ENCODE measurements around the gene CD47. TPM values are rescaled to one million over a fixed set of nuclear protein-coding genes. Genes with fewer than 3 reads are reported as not detected.
A peak's percentile ranks its signal among the peaks of the same experiment; 100 is the strongest.

The CD47 gene
- total and polyA plus RNA-seq, 2 donors (not counting 1 experiment from before 2014, with no cell fraction given) = 86.4 to 259 TPM

DNA sequence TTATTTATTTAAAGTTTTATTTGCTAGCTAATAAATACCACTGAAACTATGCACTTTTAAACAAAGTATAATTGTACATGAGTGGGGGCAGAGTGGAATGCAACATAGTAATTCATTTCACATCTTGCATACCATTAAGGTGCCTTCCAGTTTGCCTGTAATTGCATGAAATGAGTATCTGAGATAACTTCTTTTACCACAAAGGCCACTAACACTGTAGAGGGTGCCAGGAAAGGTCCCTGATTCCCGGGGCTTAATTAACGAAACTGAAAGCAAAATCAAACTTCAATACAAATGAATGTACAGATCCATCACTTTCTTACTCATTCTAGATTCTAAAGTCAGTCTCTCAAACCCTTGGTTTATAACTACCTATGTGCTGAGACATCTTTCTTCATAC is 2.1 kb downstream of the CD47 start:
- Mint-ChIP-seq H3K4me3 (peak overlapping the region; percentile 90), H3K9me3 (ENCODE audit: insufficient read depth) (no peaks in the 10 kb centered on the region), H3K27me3 (no peaks in the 10 kb centered on the region), H3K4me1 (peaks cover 25% of the 10 kb centered on the region), H3K27ac (peak overlapping the region; percentile 86)
- Histone ChIP-seq H3K27ac (ENCODE audit: low read length in 2 of 2) (peak overlapping the region; percentile 88 to 97), H4K20me1 (ENCODE audit: control insufficient read depth, insufficient read depth, low read length, poor library complexity, severe bottlenecking) (peaks cover 15% of the 10 kb centered on the region), H3K27me3 (replicated peaks in 1 of 4; ENCODE audit: control extremely low read depth in 1 of 4, control insufficient read depth in 3 of 4, insufficient read depth in 4 of 4, low read length in 3 of 4) (no peaks in the 10 kb centered on the region), H3K36me3 (replicated peaks in 1 of 2; ENCODE audit: control extremely low read depth in 1 of 2, control insufficient read depth in 1 of 2, extremely low read depth in 1 of 2, insufficient read depth in 2 of 2, low read length in 1 of 2) (peaks cover 9 to 22% of the 10 kb centered on the region in 2 experiments), H3K4me3 (ENCODE audit: control extremely low read depth in 1 of 5, extremely low read depth in 1 of 5, insufficient read depth in 1 of 5, low read depth in 2 of 5, low read length in 4 of 5) (peak overlapping the region; percentile 74 to 98 (median 96)), H3K9ac (ENCODE audit: low read length) (peak overlapping the region; percentile 97), H3K79me2 (ENCODE audit: control insufficient read depth, insufficient read depth, low read length) (peaks cover 78% of the 10 kb centered on the region), H3K9me3 (ENCODE audit: control extremely low read depth in 1 of 3, control insufficient read depth in 2 of 3, insufficient read depth in 1 of 3, low read length in 2 of 3) (peaks cover 0 to 6% (median 0%) of the 10 kb centered on the region in 3 donors), H3K4me2 (replicated peaks; ENCODE audit: low read depth, low read length, poor library complexity, severe bottlenecking) (peak overlapping the region; percentile 90), H3K4me1 (ENCODE audit: control insufficient read depth in 2 of 2, insufficient read depth in 2 of 2, low read length in 2 of 2) (peaks cover 53 to 62% of the 10 kb centered on the region in 2 donors), H2AFZ (ENCODE audit: insufficient read depth, low read depth, low read length, poor library complexity, severe bottlenecking) (no peak overlapping the region)
- ChIA-PET CTCF (interaction anchor here (0.6 to 2.5 kb wide), 4 partner anchors 14 to 341 kb away, joined by 3 to 16 read pairs (median 4); no protein-coding TSS in a partner anchor), POLR2A (interaction anchor here (0.7 to 5.0 kb wide), 4 partner anchors 26 to 67 kb away, joined by 3 to 40 read pairs (median 3); no protein-coding TSS in a partner anchor)
- intact Hi-C loops (cut with micrococcal nuclease) = loop anchor here (1.0 to 10.0 kb wide), 3 partner anchors 8 to 386 kb away; no protein-coding TSS in a partner anchor
- DNase-seq (peak; percentile 61), ATAC-seq (ENCODE audit: low read depth) (no peak)
- 0% methylated on average over 2 of the region's 2 CpGs for WGBS (ENCODE audit: insufficient coverage)
- TF ChIP-seq, protein P1, sequence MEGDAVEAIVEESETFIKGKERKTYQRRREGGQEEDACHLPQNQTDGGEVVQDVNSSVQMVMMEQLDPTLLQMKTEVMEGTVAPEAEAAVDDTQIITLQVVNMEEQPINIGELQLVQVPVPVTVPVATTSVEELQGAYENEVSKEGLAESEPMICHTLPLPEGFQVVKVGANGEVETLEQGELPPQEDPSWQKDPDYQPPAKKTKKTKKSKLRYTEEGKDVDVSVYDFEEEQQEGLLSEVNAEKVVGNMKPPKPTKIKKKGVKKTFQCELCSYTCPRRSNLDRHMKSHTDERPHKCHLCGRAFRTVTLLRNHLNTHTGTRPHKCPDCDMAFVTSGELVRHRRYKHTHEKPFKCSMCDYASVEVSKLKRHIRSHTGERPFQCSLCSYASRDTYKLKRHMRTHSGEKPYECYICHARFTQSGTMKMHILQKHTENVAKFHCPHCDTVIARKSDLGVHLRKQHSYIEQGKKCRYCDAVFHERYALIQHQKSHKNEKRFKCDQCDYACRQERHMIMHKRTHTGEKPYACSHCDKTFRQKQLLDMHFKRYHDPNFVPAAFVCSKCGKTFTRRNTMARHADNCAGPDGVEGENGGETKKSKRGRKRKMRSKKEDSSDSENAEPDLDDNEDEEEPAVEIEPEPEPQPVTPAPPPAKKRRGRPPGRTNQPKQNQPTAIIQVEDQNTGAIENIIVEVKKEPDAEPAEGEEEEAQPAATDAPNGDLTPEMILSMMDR (IDR thresholded peaks at IDR 0.05) = no peak
- TF ChIP-seq EZH2 (IDR thresholded peaks at IDR 0.05; ENCODE audit: borderline replicate concordance, insufficient read depth, low read depth, low read length, poor library complexity, severe bottlenecking) = no peak

DNA sequence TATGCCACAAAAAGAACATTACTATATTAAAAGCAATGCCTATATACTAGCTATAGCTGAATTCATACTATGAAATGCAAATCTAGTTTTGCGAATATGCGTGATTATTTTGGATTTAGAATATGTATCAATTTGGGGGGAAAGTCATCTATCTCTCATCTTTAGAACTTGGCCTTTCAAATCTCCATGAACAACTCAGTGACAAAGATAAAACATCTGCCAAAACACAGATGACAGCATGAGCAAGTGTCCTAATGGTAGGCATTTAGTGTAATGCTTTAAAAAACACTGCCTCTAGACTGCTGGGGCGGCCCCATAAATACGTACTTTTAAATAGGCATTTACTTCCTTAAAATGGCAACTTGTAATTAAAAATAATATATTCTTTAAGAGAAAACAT is 2.7 kb downstream of the CD47 start:
- Mint-ChIP-seq H3K4me3 (no peak overlapping the region), H3K9me3 (ENCODE audit: insufficient read depth) (no peaks in the 10 kb centered on the region), H3K27ac (peak overlapping the region; percentile 81), H3K27me3 (no peaks in the 10 kb centered on the region), H3K4me1 (peaks cover 20% of the 10 kb centered on the region)
- Histone ChIP-seq H3K27me3 (replicated peaks in 1 of 4; ENCODE audit: control extremely low read depth in 1 of 4, control insufficient read depth in 3 of 4, insufficient read depth in 4 of 4, low read length in 3 of 4) (no peaks in the 10 kb centered on the region), H3K79me2 (ENCODE audit: control insufficient read depth, insufficient read depth, low read length) (peaks cover 83% of the 10 kb centered on the region), H3K4me2 (replicated peaks; ENCODE audit: low read depth, low read length, poor library complexity, severe bottlenecking) (peak overlapping the region; percentile 90), H3K9ac (ENCODE audit: low read length) (peak overlapping the region; percentile 97), H3K36me3 (replicated peaks in 1 of 2; ENCODE audit: control extremely low read depth in 1 of 2, control insufficient read depth in 1 of 2, extremely low read depth in 1 of 2, insufficient read depth in 2 of 2, low read length in 1 of 2) (peaks cover 9 to 22% of the 10 kb centered on the region in 2 experiments), H3K9me3 (ENCODE audit: control extremely low read depth in 1 of 3, control insufficient read depth in 2 of 3, insufficient read depth in 1 of 3, low read length in 2 of 3) (peaks cover 0 to 6% (median 0%) of the 10 kb centered on the region in 3 donors), H3K4me3 (ENCODE audit: control extremely low read depth in 1 of 5, extremely low read depth in 1 of 5, insufficient read depth in 1 of 5, low read depth in 2 of 5, low read length in 4 of 5) (peak overlapping the region; percentile 74 to 98 (median 96)), H4K20me1 (ENCODE audit: control insufficient read depth, insufficient read depth, low read length, poor library complexity, severe bottlenecking) (peaks cover 18% of the 10 kb centered on the region), H3K4me1 (ENCODE audit: control insufficient read depth in 2 of 2, insufficient read depth in 2 of 2, low read length in 2 of 2) (peaks cover 58 to 68% of the 10 kb centered on the region in 2 donors), H3K27ac (ENCODE audit: low read length in 2 of 2) (peak overlapping the region in 1 of 2 donors; percentile 97), H2AFZ (ENCODE audit: insufficient read depth, low read depth, low read length, poor library complexity, severe bottlenecking) (peak overlapping the region; percentile 36)
- no CpG with 5 or more reads among the region's 4 CpGs for WGBS (ENCODE audit: insufficient coverage)
- no peak for TF ChIP-seq EZH2 (IDR thresholded peaks at IDR 0.05; ENCODE audit: borderline replicate concordance, insufficient read depth, low read depth, low read length, poor library complexity, severe bottlenecking)
- TF ChIP-seq, protein P1 (IDR thresholded peaks at IDR 0.05) = no peak
- POLR2A ChIA-PET = no interaction called here
- CTCF ChIA-PET = interaction anchor here (2.5 kb wide), 1 partner anchor 39 kb away, joined by 16 read pairs; no protein-coding TSS in a partner anchor
- intact Hi-C loops (cut with micrococcal nuclease) = loop anchor here (1.0 to 10.0 kb wide), 3 partner anchors 8 to 387 kb away; no protein-coding TSS in a partner anchor
- ATAC-seq (ENCODE audit: low read depth) = no peak
- DNase-seq = peak; percentile 32
